Neural cell (in vitro differentiated cells): ENCODE measurements around the gene MAP4K5. TPM values are rescaled to one million over a fixed set of nuclear protein-coding genes. Genes with fewer than 3 reads are reported as not detected.

Experiments
- H2AFZ ChIP-seq: fragments of 200-600, 300-800 bp; sonication (generic), shearing (Covaris generic); 2 replicates; pipeline ENCODE4 v1.6.0; 2014; ENCODE audit warnings: low read depth, mild to moderate bottlenecking, antibody characterized with exemption, low read length, moderate library complexity
- H3F3A ChIP-seq: fragments of 200-600 bp; shearing (Covaris generic); 2 replicates; pipeline ENCODE4 v1.6.1; 2016; ENCODE audit warnings: mild to moderate bottlenecking, moderate library complexity, mixed read lengths, antibody characterized with exemption, low read length; ENCODE audit not compliant: insufficient read depth, poor library complexity, severe bottlenecking
- H3K27ac ChIP-seq: fragments of 200-600, 300-800 bp; sonication (generic), shearing (Covaris generic); 2 replicates; pipeline ENCODE4 v1.5.1; 2014; ENCODE audit warnings: mild to moderate bottlenecking, low read length, moderate library complexity
- H3K27me3 ChIP-seq: fragments of 300-800, 200-600 bp; sonication (generic), shearing (Covaris generic); 2 replicates; pipeline ENCODE4 v1.6.0; 2014; ENCODE audit warnings: mild to moderate bottlenecking, low read depth, low read length, moderate library complexity; ENCODE audit not compliant: insufficient read depth
- H3K36me3 ChIP-seq: fragments of 300-800, 200-600 bp; sonication (generic), shearing (Covaris generic); 2 replicates; pipeline ENCODE4 v1.5.1; 2014; ENCODE audit warnings: mild to moderate bottlenecking, antibody characterized with exemption, low read length, moderate library complexity; ENCODE audit not compliant: insufficient read depth
- H3K4me2 ChIP-seq: fragments of 300-800, 200-600 bp; sonication (generic), shearing (Covaris generic); 2 replicates; pipeline ENCODE4 v1.6.0; 2014; ENCODE audit warnings: mild to moderate bottlenecking, low read length
- H3K4me3 ChIP-seq: fragments of 300-800, 200-600 bp; sonication (generic), shearing (Covaris generic); 2 replicates; pipeline ENCODE4 v1.5.1; 2014; ENCODE audit warnings: mild to moderate bottlenecking, low read length, moderate library complexity
- H3K79me2 ChIP-seq: fragments of 200-600 bp; shearing (Covaris generic); replicated peaks from 2 replicates; pipeline ENCODE4 v1.6.0; 2014; ENCODE audit warnings: mild to moderate bottlenecking, low read length, moderate library complexity; ENCODE audit not compliant: insufficient read depth
- H3K9ac ChIP-seq: fragments of 300-800, 200-600 bp; sonication (generic), shearing (Covaris generic); 2 replicates; pipeline ENCODE4 v1.6.1; 2016; ENCODE audit warnings: mild to moderate bottlenecking, low read length, mixed read lengths
- H3K9me2 ChIP-seq: fragments of 200-600 bp; shearing (Covaris generic); 2 replicates; pipeline ENCODE4 v1.6.1; 2016; ENCODE audit warnings: mild to moderate bottlenecking, low read length, mixed read lengths; ENCODE audit not compliant: insufficient read depth
- H3K9me3 ChIP-seq: fragments of 200-600, 300-800 bp; sonication (generic), shearing (Covaris generic); 2 replicates; pipeline ENCODE4 v1.6.1; 2016; ENCODE audit warnings: mild to moderate bottlenecking, mixed run types, low read length, moderate library complexity, mixed read lengths
- H4K20me1 ChIP-seq: fragments of 200-600 bp; shearing (Covaris generic); 2 replicates; pipeline ENCODE4 v1.6.1; 2016; ENCODE audit warnings: mild to moderate bottlenecking, mixed run types; ENCODE audit not compliant: insufficient read depth
- CTCF ChIP-seq: fragments of 450-650 bp; IDR thresholded peaks from 2 replicates; pipeline ENCODE4 v1.5.1; 2014; ENCODE audit warnings: antibody characterized with exemption, mild to moderate bottlenecking, moderate library complexity; ENCODE audit not compliant: poor library complexity, severe bottlenecking
- EP300 ChIP-seq: fragments of 450-650 bp; conservative IDR thresholded peaks from 2 replicates; pipeline ENCODE4 v1.6.1; 2014; ENCODE audit warnings: antibody characterized with exemption, mild to moderate bottlenecking, moderate library complexity; ENCODE audit not compliant: poor library complexity, severe bottlenecking
- EZH2 ChIP-seq: fragments of 200-600, 300-800 bp; shearing (Covaris generic), sonication (generic); IDR thresholded peaks from 2 replicates; pipeline ENCODE4 v1.6.1; 2014; ENCODE audit warnings: antibody characterized with exemption, low read length, borderline replicate concordance, mild to moderate bottlenecking; ENCODE audit not compliant: insufficient read depth, poor library complexity, severe bottlenecking
- MXI1 ChIP-seq: fragments of 450-650 bp; conservative IDR thresholded peaks from 2 replicates; pipeline ENCODE4 v1.6.1; 2014; ENCODE audit warnings: antibody characterized with exemption, mild to moderate bottlenecking; ENCODE audit not compliant: poor library complexity, severe bottlenecking
- POLR2AphosphoS5 ChIP-seq: IDR thresholded peaks from 2 replicates; pipeline ENCODE4 v1.6.1; 2012
- RAD21 ChIP-seq: fragments of 450-650 bp; conservative IDR thresholded peaks from 2 replicates; pipeline ENCODE4 v1.6.1; 2014; ENCODE audit warnings: antibody characterized with exemption, mild to moderate bottlenecking, moderate library complexity
- REST ChIP-seq: IDR thresholded peaks from 2 replicates; pipeline ENCODE4 v1.6.1; 2012; ENCODE audit warnings: borderline replicate concordance
- SMC3 ChIP-seq: fragments of 450-650 bp; conservative IDR thresholded peaks from 2 replicates; pipeline ENCODE4 v1.6.1; 2014; ENCODE audit warnings: antibody characterized with exemption, mild to moderate bottlenecking, moderate library complexity; ENCODE audit not compliant: poor library complexity
- TAF1 ChIP-seq: IDR thresholded peaks from 2 replicates; pipeline ENCODE4 v1.6.1; 2012; ENCODE audit warnings: low read depth
- polyA plus RNA-seq: library from polyadenylated mRNA; depleted of rRNA; stranded (reverse); fragments of >200 nt; gene quantifications from 2 replicates; pipeline ENCODE4 v1.2.3, GENCODE V29; 2014

Gene MAP4K5
- polyA plus RNA-seq, 1 donor from 2014 or later: 148 TPM

GRCh38 chr14:50453869-50454268, 78.5 kb downstream of the MAP4K5 start:
- H2AFZ ChIP-seq: no peak overlapping the region
- no peaks in the 10 kb centered on the region for H3K9me3 ChIP-seq
- no peaks in the 10 kb centered on the region for H3K27me3 ChIP-seq
- no peak overlapping the region for H3K27ac ChIP-seq
- H3F3A ChIP-seq: no peaks in the 10 kb centered on the region
- TF ChIP-seq TAF1: no peak
- TF ChIP-seq EP300: no peak
- no peak for TF ChIP-seq CTCF
- no peak for TF ChIP-seq EZH2
- no peak for TF ChIP-seq POLR2AphosphoS5
- TF ChIP-seq REST: no peak
- TF ChIP-seq MXI1: no peak
- TF ChIP-seq RAD21: no peak
- TF ChIP-seq SMC3: no peak
- no peak overlapping the region for H3K4me3 ChIP-seq
- H3K9me2 ChIP-seq: no peaks in the 10 kb centered on the region
- no peaks in the 10 kb centered on the region for H4K20me1 ChIP-seq
- no peaks in the 10 kb centered on the region for H3K79me2 ChIP-seq
- H3K36me3 ChIP-seq: peaks cover 51% of the 10 kb centered on the region
- H3K4me2 ChIP-seq: no peak overlapping the region
- no peak overlapping the region for H3K9ac ChIP-seq

GRCh38 chr14:50452979-50453705, 79.2 kb downstream of the MAP4K5 start:
- no peak overlapping the region for H3K4me2 ChIP-seq
- no peaks in the 10 kb centered on the region for H3K9me2 ChIP-seq
- no peak for TF ChIP-seq EZH2
- TF ChIP-seq RAD21: no peak
- TF ChIP-seq REST: no peak
- no peak for TF ChIP-seq EP300
- TF ChIP-seq CTCF: no peak
- no peak for TF ChIP-seq TAF1
- no peak for TF ChIP-seq SMC3
- TF ChIP-seq MXI1: no peak
- TF ChIP-seq POLR2AphosphoS5: no peak
- no peaks in the 10 kb centered on the region for H3K79me2 ChIP-seq
- peaks cover 51% of the 10 kb centered on the region for H3K36me3 ChIP-seq
- H2AFZ ChIP-seq: no peak overlapping the region
- H3F3A ChIP-seq: no peaks in the 10 kb centered on the region
- H4K20me1 ChIP-seq: no peaks in the 10 kb centered on the region
- no peak overlapping the region for H3K4me3 ChIP-seq
- no peak overlapping the region for H3K27ac ChIP-seq
- no peak overlapping the region for H3K9ac ChIP-seq
- H3K9me3 ChIP-seq: no peaks in the 10 kb centered on the region
- no peaks in the 10 kb centered on the region for H3K27me3 ChIP-seq
